Motor neuron (in vitro differentiated cells): ENCODE measurements around the gene PINK1. TPM values are rescaled to one million over a fixed set of nuclear protein-coding genes. Genes with fewer than 3 reads are reported as not detected.

Experiments used
- ATAC-seq, 8 experiments: fragments of 200-7000 bp; cut with Tn5 transposase; replicated peaks in 6 of 8; 2 replicates each; pipeline ENCODE4 v1.8.0; 2021; ENCODE audit warnings: mild to moderate bottlenecking in 8 of 8, moderate library complexity in 8 of 8
- H3K27ac ChIP-seq, 2 donors: fragments of 250-450 bp; sonication (Bioruptor Pico); 2 replicates each; pipeline ENCODE4 v1.9.0; 2021; ENCODE audit warnings: antibody characterized with exemption in 2 of 2, mild to moderate bottlenecking in 2 of 2, moderate library complexity in 1 of 2
- H3K4me1 ChIP-seq, 2 donors: fragments of 250-450 bp; sonication (Bioruptor Pico); replicated peaks in 1 of 2; 2 replicates each; pipeline ENCODE4 v1.6.1; 2021; ENCODE audit warnings: antibody characterized with exemption in 2 of 2, mild to moderate bottlenecking in 2 of 2, moderate library complexity in 1 of 2
- H3K4me3 ChIP-seq, 5 donors: fragments of 250-450 bp; sonication (Bioruptor Pico); 2 replicates each; pipeline ENCODE4 v1.9.0; 2021; ENCODE audit warnings: antibody characterized with exemption in 5 of 5, mild to moderate bottlenecking in 5 of 5, moderate library complexity in 4 of 5
- WGBS, 10 experiments: fragments of 450-650 bp; shearing (Covaris generic); methylation state at CpG; one replicate each; pipeline ENCODE4 v1.0.0; 2022; 5-methylcytosine and 5-hydroxymethylcytosine counted together
- in situ Hi-C, 9 experiments: fragments of 400-800 bp; cut with MboI; loops; one replicate each; pipeline ENCODE4 v1.15.0; 2021; ENCODE audit warnings: low sequenced_read_pairs in 9 of 9, low pct_unique_long_range_greater_than_20kb in 2 of 9; ENCODE audit not compliant: unreplicated experiment in 9 of 9
- total RNA-seq, 8 experiments: library from RNA; unstranded; fragments of 300-600 nt; gene quantifications; 2 replicates each; pipeline versions ENCODE4 v1.2.3 to v1.2.4, GENCODE V29; 2022

Gene PINK1
- total RNA-seq, 8 experiments from 2014 or later: 22.7 to 117 (median 51.4) TPM

GRCh38 chr1:20686883-20687725 lies 53.8 kb downstream of the PINK1 start:
- peak in 5 of 8 experiments; percentile 12 to 39 (median 18) for ATAC-seq
- Histone ChIP-seq H3K27ac (no peak overlapping the region), H3K4me3 (no peak overlapping the region), H3K4me1 (no peaks in the 10 kb centered on the region)
- in situ Hi-C loops: loop anchor here in 8 of 9 experiments (25.0 kb wide), 3 partner anchors 500 to 675 kb away; partner anchors contain the start of gene EIF4G3 (in 5 of the 8)
- 40 to 90% (median 81%) methylated on average over 1 to 15 of the region's 26 CpGs; no CpG with 5 or more reads in 2 of the 10 experiments for WGBS, 10 experiments

DNA sequence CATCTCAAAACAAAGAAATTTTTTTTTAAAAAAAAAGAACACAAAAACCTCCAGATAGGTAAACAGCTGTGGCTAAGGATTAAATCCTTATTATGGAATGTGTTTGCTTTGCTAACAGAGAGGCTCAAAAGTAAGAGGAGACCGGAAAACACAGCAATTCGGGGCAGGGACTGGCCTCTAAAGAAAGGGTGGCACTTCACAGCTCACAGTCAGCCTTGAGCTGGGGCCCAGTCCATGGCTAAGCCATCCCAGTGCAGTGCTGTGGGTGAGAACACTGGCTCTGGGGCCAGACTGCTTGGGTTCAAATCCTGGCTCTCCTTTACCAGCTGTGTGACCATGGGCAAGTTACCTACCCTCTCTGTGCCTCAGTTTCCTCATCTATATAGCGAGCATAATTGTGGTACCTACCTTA lies 56.4 kb downstream of the PINK1 start:
- no peak for ATAC-seq
- Histone ChIP-seq H3K4me3 (no peak overlapping the region), H3K27ac (no peak overlapping the region), H3K4me1 (no peaks in the 10 kb centered on the region)
- 71 to 100% (median 96%) methylated on average over 1 to 3 of the region's 3 CpGs; no CpG with 5 or more reads in 3 of the 10 experiments for WGBS, 10 experiments
- in situ Hi-C loops: loop anchor here (10.0 to 25.0 kb wide), 4 partner anchors 498 to 673 kb away; partner anchors contain the start of gene EIF4G3 (in 5 of the 9)

DNA sequence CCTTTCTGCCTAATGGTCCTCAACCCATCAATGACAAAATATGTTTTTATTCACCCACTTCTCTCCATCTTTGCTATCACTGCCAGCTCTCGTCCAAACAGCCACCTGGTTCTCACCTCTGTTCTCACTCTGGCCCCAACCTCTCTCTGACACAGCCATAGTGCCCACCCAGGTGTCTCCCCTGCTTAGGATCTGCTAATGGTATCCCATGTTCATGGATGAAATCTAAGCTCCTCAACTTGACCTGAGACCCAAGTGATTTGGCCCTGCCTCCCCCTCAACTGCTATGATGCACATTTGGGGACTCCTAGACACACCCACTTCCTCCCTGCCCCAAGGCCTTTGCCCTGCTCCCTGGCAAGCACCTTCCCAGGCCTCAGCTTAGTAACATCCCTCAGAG lies 58.6 kb downstream of the PINK1 start:
- Histone ChIP-seq H3K27ac (no peak overlapping the region), H3K4me3 (no peak overlapping the region), H3K4me1 (no peaks in the 10 kb centered on the region)
- WGBS, 10 experiments: 86 to 100% (median 87%) methylated on average over 1 of the region's 1 CpG; no CpG with 5 or more reads in 6 of the 10 experiments
- no peak for ATAC-seq
- in situ Hi-C loops: loop anchor here (10.0 to 25.0 kb wide), 4 partner anchors 495 to 670 kb away; partner anchors contain the start of gene EIF4G3 (in 5 of the 9)

GRCh38 chr1:20693623-20694022 lies 60.4 kb downstream of the PINK1 start:
- Histone ChIP-seq H3K4me1 (peaks cover 8% of the 10 kb centered on the region in 2 donors), H3K27ac (no peak overlapping the region), H3K4me3 (no peak overlapping the region)
- 0 to 100% (median 86%) methylated on average over 1 to 2 of the region's 2 CpGs; no CpG with 5 or more reads in 5 of the 10 experiments for WGBS, 10 experiments
- no peak for ATAC-seq
- in situ Hi-C loops: loop anchor here (10.0 to 25.0 kb wide), 4 partner anchors 494 to 669 kb away; partner anchors contain the start of gene EIF4G3 (in 5 of the 9)

DNA sequence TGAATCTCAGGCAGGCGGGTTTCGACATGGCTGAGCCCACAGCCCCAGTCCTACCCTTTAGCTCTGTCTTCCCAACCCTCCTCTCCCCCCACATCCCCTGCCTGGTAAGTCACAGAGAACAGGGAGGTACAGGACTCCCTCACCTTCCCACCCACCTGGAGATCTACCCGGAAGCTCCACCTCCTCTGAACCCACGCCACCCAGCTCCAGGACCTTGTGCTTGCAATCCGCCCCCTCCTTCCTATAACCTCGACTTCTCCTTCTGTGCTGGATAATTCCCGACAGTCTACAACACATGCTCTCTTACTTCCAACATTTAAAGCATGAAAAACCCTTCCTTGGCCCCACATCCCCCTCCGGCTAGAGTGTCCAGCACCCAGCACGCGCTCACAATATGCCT lies 62.3 kb downstream of the PINK1 start:
- in situ Hi-C loops: loop anchor here (10.0 to 25.0 kb wide), 4 partner anchors 492 to 667 kb away; partner anchors contain the start of gene EIF4G3 (in 5 of the 9)
- Histone ChIP-seq H3K4me1 (peaks cover 8% of the 10 kb centered on the region in 2 donors), H3K4me3 (no peak overlapping the region), H3K27ac (no peak overlapping the region)
- no peak for ATAC-seq
- WGBS, 10 experiments: 48 to 100% (median 89%) methylated on average over 1 to 9 of the region's 10 CpGs; no CpG with 5 or more reads in 2 of the 10 experiments

DNA sequence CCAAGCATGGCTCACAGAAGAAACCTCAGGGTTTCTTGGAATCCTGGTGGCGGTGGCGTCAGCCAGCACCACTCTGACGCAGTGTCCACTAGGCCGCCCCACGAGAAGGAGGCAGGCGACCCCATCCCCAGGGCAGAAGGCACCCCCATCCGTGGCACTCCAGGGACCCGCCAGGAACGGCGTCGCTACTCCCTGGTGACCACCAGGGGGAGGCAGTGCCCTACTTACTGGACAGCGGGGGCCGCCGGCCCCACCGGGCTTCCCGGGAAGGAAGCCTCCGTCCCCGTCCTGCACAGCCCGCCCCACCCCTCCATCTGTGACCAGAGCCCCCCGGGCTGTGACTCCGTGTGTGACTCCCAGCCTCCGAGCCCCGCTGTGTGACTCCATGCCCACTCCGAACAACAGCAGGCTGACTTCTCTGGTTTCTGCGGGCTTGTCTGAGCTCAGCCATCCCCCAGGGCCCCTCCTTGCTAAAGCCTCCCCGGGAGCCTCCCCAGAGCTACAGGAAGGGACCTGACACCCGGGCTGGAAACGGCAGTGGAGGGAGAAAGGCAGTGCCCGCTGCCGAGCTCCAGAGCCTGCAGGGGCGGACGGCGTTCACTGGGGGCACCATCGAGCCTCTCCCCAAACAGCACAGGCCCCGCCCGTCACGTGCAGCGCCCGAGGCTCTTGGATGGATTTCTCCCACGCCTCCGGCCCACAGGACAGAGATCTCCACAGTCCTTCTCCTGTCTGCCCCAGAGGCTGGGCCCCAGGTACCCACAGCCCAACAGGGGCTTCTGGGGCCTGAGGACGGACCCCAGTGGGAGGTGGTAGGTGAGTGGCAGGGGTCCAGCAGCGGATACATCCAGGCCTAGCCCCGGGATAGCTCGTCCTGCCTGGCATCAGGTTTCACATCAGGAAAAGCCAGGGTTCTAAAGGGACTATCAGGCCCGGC lies 63.4 kb downstream of the PINK1 start:
- Histone ChIP-seq H3K27ac (peak overlapping the region; percentile 76 to 83), H3K4me3 (peak overlapping the region; percentile 30 to 42 (median 38)), H3K4me1 (peaks cover 8% of the 10 kb centered on the region in 2 donors)
- in situ Hi-C loops: loop anchor here (10.0 to 25.0 kb wide), 4 partner anchors 491 to 666 kb away; partner anchors contain the start of gene EIF4G3 (in 5 of the 9)
- 0 to 9% (median 2%) methylated on average over 1 to 15 of the region's 46 CpGs; no CpG with 5 or more reads in 3 of the 10 experiments for WGBS, 10 experiments
- ATAC-seq: peak; percentile 92 to 95 (median 94)

DNA sequence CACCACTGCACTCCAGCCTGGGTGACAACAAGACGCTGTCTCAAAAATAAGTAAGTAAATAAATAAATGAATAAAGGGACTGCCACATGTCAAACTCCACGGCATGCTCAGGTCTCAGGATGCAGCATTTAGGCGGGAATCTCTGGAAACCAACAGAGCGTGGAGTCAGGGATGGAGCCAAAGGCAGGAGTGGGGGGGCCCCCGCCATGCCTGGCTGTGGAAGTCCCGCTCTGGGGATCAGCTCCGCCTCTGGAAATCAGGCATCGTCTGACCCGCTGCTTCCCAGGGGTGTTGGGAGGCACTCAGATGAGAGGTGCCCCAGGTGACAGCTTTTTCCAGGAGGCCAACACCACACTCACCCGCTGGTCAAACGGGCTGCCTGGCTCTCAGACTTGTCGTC lies 64.3 kb downstream of the PINK1 start:
- in situ Hi-C loops: loop anchor here (10.0 to 25.0 kb wide), 4 partner anchors 490 to 665 kb away; partner anchors contain the start of gene EIF4G3 (in 5 of the 9)
- H3K27ac ChIP-seq: peak overlapping the region in 1 of 2 donors; percentile 83
- peak overlapping the region in 3 of 5 donors; percentile 30 to 42 (median 38) for H3K4me3 ChIP-seq
- no peak for ATAC-seq
- 85 to 100% (median 93%) methylated on average over 2 to 12 of the region's 12 CpGs; no CpG with 5 or more reads in 4 of the 10 experiments for WGBS, 10 experiments
- peaks cover 8% of the 10 kb centered on the region in 2 donors for H3K4me1 ChIP-seq

GRCh38 chr1:20698195-20698910 lies 65.1 kb downstream of the PINK1 start:
- no peak for ATAC-seq
- 32 to 90% (median 72%) methylated on average over 1 to 17 of the region's 18 CpGs; no CpG with 5 or more reads in 1 of the 10 experiments for WGBS, 10 experiments
- in situ Hi-C loops: loop anchor here (10.0 to 25.0 kb wide), 4 partner anchors 489 to 664 kb away; partner anchors contain the start of gene EIF4G3 (in 5 of the 9)
- Histone ChIP-seq H3K4me3 (no peak overlapping the region), H3K27ac (no peak overlapping the region), H3K4me1 (peaks cover 8% of the 10 kb centered on the region in 2 donors)

- in situ Hi-C loops: loop anchor here (10.0 to 25.0 kb wide), 4 partner anchors 488 to 663 kb away; partner anchors contain the start of gene EIF4G3 (in 5 of the 9)
- no peak overlapping the region for H3K4me3 ChIP-seq
- H3K27ac ChIP-seq: no peak overlapping the region
- ATAC-seq: no peak
- 51 to 100% (median 89%) methylated on average over 2 to 7 of the region's 9 CpGs; no CpG with 5 or more reads in 3 of the 10 experiments for WGBS, 10 experiments
- peaks cover 8% of the 10 kb centered on the region in 2 donors for H3K4me1 ChIP-seq
These were observed 66.3 kb downstream of the PINK1 start for GRCh38 chr1:20699558-20699957.

- 60 to 95% (median 88%) methylated on average over 2 to 11 of the region's 17 CpGs; no CpG with 5 or more reads in 4 of the 10 experiments for WGBS, 10 experiments
- ATAC-seq: no peak
- no peak overlapping the region for H3K27ac ChIP-seq
- in situ Hi-C loops: no loop called here
- H3K4me3 ChIP-seq: no peak overlapping the region
- peaks cover 15 to 17% of the 10 kb centered on the region in 2 donors for H3K4me1 ChIP-seq
These were observed 67.5 kb downstream of the PINK1 start for GRCh38 chr1:20700636-20701215.
